Heart left ventricle (tissue), 16 donors: ENCODE measurements around the gene TF. TPM values are rescaled to one million over a fixed set of nuclear protein-coding genes. Genes with fewer than 3 reads are reported as not detected.

Source experiments
- ATAC-seq, 4 donors: fragments of 200-7000 bp; cut with Tn5 transposase; one replicate each; pipeline ENCODE4 v1.9.1; 2020 to 2022; ENCODE audit warnings: moderate library complexity in 4 of 4, mild to moderate bottlenecking in 3 of 4, moderate number of reproducible peaks in 1 of 4
- DNase-seq, 5 donors: peaks; one replicate each; pipeline ENCODE4 v3.0.0-alpha.2; 2020
- H3K27ac ChIP-seq, 12 donors: fragments of 200-600 bp; sonication (generic) in 4 of 12; one replicate each; pipeline versions ENCODE4 v1.5.0 to v1.8.0; 2016 to 2022; ENCODE audit warnings: mild to moderate bottlenecking in 2 of 12
- H3K27me3 ChIP-seq, 9 donors: fragments of 200-600 bp; sonication (generic) in 2 of 9; one replicate each; pipeline versions ENCODE4 v1.5.1 to v1.8.0; 2016 to 2022; ENCODE audit warnings: mild to moderate bottlenecking in 3 of 9
- H3K36me3 ChIP-seq, 9 donors: fragments of 200-600 bp; sonication (generic) in 2 of 9; one replicate each; pipeline versions ENCODE4 v1.5.0 to v1.8.0; 2018 to 2022; ENCODE audit warnings: mild to moderate bottlenecking in 2 of 9
- H3K4me1 ChIP-seq, 12 donors: fragments of 200-600 bp; sonication (generic) in 4 of 12; one replicate each; pipeline versions ENCODE4 v1.5.0 to v1.8.0; 2016 to 2022; ENCODE audit warnings: mild to moderate bottlenecking in 3 of 12
- H3K4me3 ChIP-seq, 12 donors: fragments of 200-600 bp; sonication (generic) in 4 of 12; one replicate each; pipeline versions ENCODE4 v1.5.0 to v1.8.0; 2017 to 2022; ENCODE audit warnings: mild to moderate bottlenecking in 9 of 12, moderate library complexity in 4 of 12
- H3K9me3 ChIP-seq, 12 donors: fragments of 200-600 bp; sonication (generic) in 4 of 12; one replicate each; pipeline versions ENCODE4 v1.5.0 to v1.8.0; 2016 to 2022; ENCODE audit warnings: mild to moderate bottlenecking in 1 of 12
- POLR2A ChIP-seq, 2 donors: fragments of 450-650 bp; IDR thresholded peaks; one replicate each; pipeline ENCODE4 v1.6.1; 2017; ENCODE audit warnings: antibody characterized with exemption in 2 of 2, mild to moderate bottlenecking in 2 of 2, moderate library complexity in 2 of 2
- WGBS, 4 donors: extraction: QIAGEN DNeasy Blood & Tissue Kit in 2 of 4; methylation state at CpG; one replicate each; pipeline versions ENCODE4 v1.1.5 to v1.1.7; 2013 to 2018; 5-methylcytosine and 5-hydroxymethylcytosine counted together
- intact Hi-C, 10 donors: fragments of 100-400 bp; cut with DNase I; formaldehyde crosslinking; loops; one replicate each; pipeline versions ENCODE4 v1.11.1 to v1.14.2; 2022
- polyA plus RNA-seq, 2 donors: library from polyadenylated mRNA; stranded (reverse); fragments of 200-250 nt; gene quantifications; one replicate each; pipeline ENCODE4 v1.2.3, GENCODE V29; 2013
- total RNA-seq, 9 donors: library from RNA; depleted of rRNA in 2 of 9; stranded (reverse); fragments of >200 nt in 2 of 9; fragmentation: NEBNext Ultra II Directional in 3 of 9; extraction: Animal tissue kit (Norgen Biotek cat#: 25700) in 3 of 9; gene quantifications; one replicate each; pipeline versions ENCODE4 v1.1.0 to v1.2.4, GENCODE V29; 2016 to 2023
- TF ChIP-seq, protein P1 (sequence below), 12 donors: fragments of 200-600 bp; sonication (generic) in 4 of 12; IDR thresholded peaks; one replicate each; pipeline versions ENCODE4 v1.5.0 to v1.8.0; 2018 to 2022; ENCODE audit warnings: antibody characterized with exemption in 12 of 12, mild to moderate bottlenecking in 5 of 12
- donor health status: ischemic (EF 13 %, LVEDD 7.1; RV severe dilation, severe dysfunction).
- donor health status: healthy with polysubstance abuse.
- donor health status: DM: no; HTN: yes; CAD: no.
- donor health status: DM: no; HTN: no; CAD: no.
- donor health status: ischemic (EF 25% LVEDD 6.9; RV normal size, moderate dysfunction).
- donor health status: ischemic (EF 25% LVEDD 5.7; RV mildly dilated, moderate dysfunction).
- donor health status: healthy.
- donor health status: DM: yes; HTN: yes; CAD: no.
- donor health status: ischemic (EF 35%, LVEDD 5.7; RV mildly dilated, moderate dysfunction).
- donor health status: nonischemic (EF 11% LVEDD 7.7; RV severe dilation, severe dysfunction).
- donor health status: DM: yes; HTN: yes; CAD: no.
- donor health status: PGD.
- donor health status: ischemic (EF 29% LVEDD 5.4; RV normal size, mild dysfunction).
- donor health status: nonischemic (EF 23%, LVEDD 6.1; RV moderate dilation, normal function).

TF gene
- total and polyA plus RNA-seq, 11 donors: 0.86 to 76.0 (median 2.4) TPM; not detected in 1

DNA sequence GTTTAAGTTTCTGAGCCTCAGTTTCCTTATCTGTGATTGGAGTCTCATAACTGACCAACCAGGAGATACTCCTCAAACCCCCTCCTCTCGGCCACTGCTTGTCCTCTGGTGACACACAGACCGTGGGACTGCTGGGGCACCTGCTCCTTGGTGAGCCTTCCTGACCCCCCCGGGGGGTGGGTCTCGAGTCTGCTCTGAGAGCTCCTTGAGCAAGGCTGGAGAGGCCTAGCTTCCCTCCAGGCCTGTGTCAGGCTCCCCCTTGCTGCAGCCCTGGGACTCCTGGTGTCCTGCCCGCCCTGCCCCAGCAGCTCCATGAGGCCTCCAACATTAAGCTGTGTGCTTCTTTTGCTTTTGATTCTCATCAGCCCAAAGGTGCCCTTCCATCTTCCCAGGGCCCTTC, 87.1 kb downstream of the TF start:
- DNase-seq (no peak), ATAC-seq (no peak)
- WGBS, 4 donors: 84 to 90% (median 88%) methylated on average over 3 to 5 of the region's 5 CpGs
- Histone ChIP-seq H3K27ac (no peak overlapping the region), H3K27me3 (no peaks in the 10 kb centered on the region), H3K9me3 (no peaks in the 10 kb centered on the region), H3K36me3 (peaks cover 0 to 28% (median 4%) of the 10 kb centered on the region in 9 donors), H3K4me3 (no peak overlapping the region), H3K4me1 (peaks cover 0 to 24% (median 9%) of the 10 kb centered on the region in 12 donors)
- intact Hi-C loops: no loop called here
- TF ChIP-seq, protein P1, sequence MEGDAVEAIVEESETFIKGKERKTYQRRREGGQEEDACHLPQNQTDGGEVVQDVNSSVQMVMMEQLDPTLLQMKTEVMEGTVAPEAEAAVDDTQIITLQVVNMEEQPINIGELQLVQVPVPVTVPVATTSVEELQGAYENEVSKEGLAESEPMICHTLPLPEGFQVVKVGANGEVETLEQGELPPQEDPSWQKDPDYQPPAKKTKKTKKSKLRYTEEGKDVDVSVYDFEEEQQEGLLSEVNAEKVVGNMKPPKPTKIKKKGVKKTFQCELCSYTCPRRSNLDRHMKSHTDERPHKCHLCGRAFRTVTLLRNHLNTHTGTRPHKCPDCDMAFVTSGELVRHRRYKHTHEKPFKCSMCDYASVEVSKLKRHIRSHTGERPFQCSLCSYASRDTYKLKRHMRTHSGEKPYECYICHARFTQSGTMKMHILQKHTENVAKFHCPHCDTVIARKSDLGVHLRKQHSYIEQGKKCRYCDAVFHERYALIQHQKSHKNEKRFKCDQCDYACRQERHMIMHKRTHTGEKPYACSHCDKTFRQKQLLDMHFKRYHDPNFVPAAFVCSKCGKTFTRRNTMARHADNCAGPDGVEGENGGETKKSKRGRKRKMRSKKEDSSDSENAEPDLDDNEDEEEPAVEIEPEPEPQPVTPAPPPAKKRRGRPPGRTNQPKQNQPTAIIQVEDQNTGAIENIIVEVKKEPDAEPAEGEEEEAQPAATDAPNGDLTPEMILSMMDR (IDR thresholded peaks at IDR 0.05): no peak

DNA sequence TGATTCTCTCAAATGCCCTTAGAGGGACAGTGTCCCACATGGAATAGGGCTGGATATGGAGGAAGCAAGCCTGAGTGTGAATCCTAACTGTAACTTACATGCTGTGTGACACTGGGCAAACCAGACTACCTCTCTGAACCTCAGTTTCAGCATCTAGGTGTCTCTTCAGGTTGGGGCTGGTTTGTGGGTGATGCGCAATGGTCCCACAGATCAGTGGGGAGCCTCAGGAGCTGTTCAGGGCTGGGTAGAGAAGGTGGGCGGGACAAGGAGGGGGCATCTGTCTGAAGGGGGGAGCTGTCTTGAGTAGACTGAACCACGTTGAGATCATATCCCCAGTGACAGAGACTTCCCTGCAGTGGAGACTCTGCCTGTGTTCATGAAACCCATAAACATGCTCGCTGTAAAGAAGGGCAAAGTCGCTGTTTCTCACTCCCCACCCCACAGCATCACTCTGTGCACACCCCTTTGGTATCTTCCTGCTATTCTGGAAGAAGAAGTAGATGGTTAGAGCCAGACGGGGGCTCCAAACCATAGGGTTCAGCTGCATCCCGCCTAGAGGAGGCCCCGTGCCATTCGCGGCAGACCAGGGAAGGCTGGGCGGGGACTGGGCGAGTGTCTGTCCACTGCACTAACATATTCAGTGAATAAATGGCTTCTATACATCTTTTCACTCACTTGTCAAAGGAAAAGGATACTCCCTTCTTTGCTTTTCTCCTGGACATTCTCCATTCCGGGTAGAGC, 87.9 kb downstream of the TF start:
- no peak for DNase-seq
- H3K4me3 ChIP-seq: no peak overlapping the region
- ATAC-seq: no peak
- TF ChIP-seq, protein P1 (IDR thresholded peaks at IDR 0.05): no peak
- no peak for TF ChIP-seq POLR2A (IDR thresholded peaks at IDR 0.05)
- peaks cover 0 to 32% (median 12%) of the 10 kb centered on the region in 9 donors for H3K36me3 ChIP-seq
- peaks cover 0 to 19% (median 8%) of the 10 kb centered on the region in 12 donors for H3K4me1 ChIP-seq
- H3K27ac ChIP-seq: no peak overlapping the region
- intact Hi-C loops: no loop called here
- no peaks in the 10 kb centered on the region for H3K9me3 ChIP-seq
- 83 to 90% (median 88%) methylated on average over 13 of the region's 13 CpGs for WGBS, 4 donors
- H3K27me3 ChIP-seq: no peaks in the 10 kb centered on the region

DNA sequence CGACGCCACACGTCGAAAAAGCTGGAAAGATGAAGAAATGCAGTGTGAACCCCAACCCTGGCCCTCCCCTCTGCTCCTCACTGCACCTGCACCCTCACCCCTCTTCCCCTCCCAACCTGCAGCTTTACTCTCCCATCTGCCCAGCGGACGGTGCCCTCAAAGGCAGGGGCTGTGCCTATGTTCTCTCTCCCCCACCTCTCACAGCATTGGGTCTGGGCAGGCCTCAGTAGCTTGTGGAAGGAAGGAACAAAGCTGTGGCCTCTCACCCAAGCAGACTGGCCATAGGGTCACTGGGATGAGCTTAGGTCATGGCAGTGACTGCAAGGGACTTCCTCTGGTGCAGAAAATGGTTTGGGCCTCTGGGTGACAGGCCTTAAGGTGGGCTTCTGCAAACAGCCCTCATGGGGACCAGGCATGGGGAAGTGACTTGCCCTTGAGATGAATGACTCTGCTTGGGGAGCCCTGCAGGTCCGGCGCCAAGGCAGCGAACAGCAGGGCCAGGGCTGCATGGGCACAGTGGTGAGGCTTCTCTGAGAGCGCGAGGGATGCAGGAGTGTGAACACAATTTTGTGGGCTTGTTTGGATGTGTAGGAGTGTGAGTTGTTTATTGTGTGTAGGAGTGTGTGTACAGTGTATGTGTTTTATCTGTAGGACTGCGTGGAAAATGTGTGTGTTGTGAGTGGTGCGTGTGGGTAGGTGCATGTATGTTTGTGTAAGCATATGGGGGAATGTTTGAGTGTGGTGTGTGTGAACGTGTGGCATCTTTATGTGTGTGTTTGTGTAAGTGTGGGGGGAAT, 88.6 kb downstream of the TF start:
- 93 to 96% (median 94%) methylated on average over 14 of the region's 14 CpGs for WGBS, 4 donors
- no peak overlapping the region for H3K4me3 ChIP-seq
- no peaks in the 10 kb centered on the region for H3K9me3 ChIP-seq
- DNase-seq (no peak), ATAC-seq (no peak)
- H3K27ac ChIP-seq: no peak overlapping the region
- H3K36me3 ChIP-seq: peaks cover 0 to 35% (median 12%) of the 10 kb centered on the region in 9 donors
- no peaks in the 10 kb centered on the region for H3K27me3 ChIP-seq
- peaks cover 0 to 11% (median 4%) of the 10 kb centered on the region in 12 donors for H3K4me1 ChIP-seq
- intact Hi-C loops: no loop called here
- no peak for TF ChIP-seq POLR2A (IDR thresholded peaks at IDR 0.05)
- TF ChIP-seq, protein P1 (IDR thresholded peaks at IDR 0.05): no peak

DNA sequence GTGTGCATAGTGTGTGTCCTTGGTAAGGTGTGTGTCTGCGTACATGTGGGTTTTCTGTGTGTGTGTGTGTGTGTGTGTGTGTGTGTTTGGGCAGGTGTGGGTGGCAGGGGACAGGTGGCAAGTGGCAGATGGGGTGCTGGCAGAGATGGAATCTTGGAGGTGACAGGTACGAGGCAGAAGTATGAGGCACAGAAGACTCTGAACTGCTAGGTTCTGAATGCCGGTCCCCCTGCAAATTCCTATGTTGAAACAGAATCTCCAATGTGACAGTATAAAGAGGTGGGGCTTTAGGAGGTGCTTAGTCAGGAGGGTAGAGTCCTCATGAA, 89.2 kb downstream of the TF start:
- Histone ChIP-seq H3K4me3 (no peak overlapping the region), H3K27me3 (no peaks in the 10 kb centered on the region), H3K9me3 (no peaks in the 10 kb centered on the region), H3K27ac (no peak overlapping the region), H3K4me1 (peaks cover 0 to 6% (median 0%) of the 10 kb centered on the region in 12 donors), H3K36me3 (peaks cover 0 to 35% (median 12%) of the 10 kb centered on the region in 9 donors)
- DNase-seq (no peak), ATAC-seq (no peak)
- intact Hi-C loops: no loop called here
- 94 to 95% (median 94%) methylated on average over 3 of the region's 3 CpGs for WGBS, 4 donors
- TF ChIP-seq, protein P1 (IDR thresholded peaks at IDR 0.05): no peak
- no peak for TF ChIP-seq POLR2A (IDR thresholded peaks at IDR 0.05)
